ENCODE measurements around the gene CD209.
"Not testable (repeated sequence)": the region's sequence is repeated elsewhere in the genome, so short reads cannot be mapped to it uniquely, and the experiment has no call there.

Gene CD209

GRCh38 chr19:7766535-7766934 is 19.2 kb upstream of the CD209 start:
- FAIRE-seq = no peak

GRCh38 chr19:7765043-7765442 is 17.7 kb upstream of the CD209 start:
- FAIRE-seq = not testable (repeated sequence)

- FAIRE-seq = not testable (repeated sequence)
These were observed 16.8 kb upstream of the CD209 start for GRCh38 chr19:7764157-7764556.

- no peak for FAIRE-seq
These were observed 16.4 kb upstream of the CD209 start for GRCh38 chr19:7763696-7764095.

GRCh38 chr19:7762719-7763293 is 15.5 kb upstream of the CD209 start, which contains the start of gene CLEC4M:
Gene CLEC4M, plus strand, starts transcription at chr19:7763243. Its CDS starts 24 bp downstream, at chr19:7763267.
- FAIRE-seq = no peak

GRCh38 chr19:7759156-7759555 is 11.8 kb upstream of the CD209 start:
- no peak for FAIRE-seq

- FAIRE-seq = no peak
These were observed 10.0 kb upstream of the CD209 start for GRCh38 chr19:7757358-7757757.

- FAIRE-seq = no peak
These were observed 8.9 kb upstream of the CD209 start for GRCh38 chr19:7756258-7756657.

GRCh38 chr19:7751157-7751783 is 3.9 kb upstream of the CD209 start:
- FAIRE-seq = no peak

- FAIRE-seq = no peak
These were observed 1.4 kb upstream of the CD209 start for GRCh38 chr19:7748756-7749155.

- FAIRE-seq = no peak
These were observed 837 bp upstream of the CD209 start for GRCh38 chr19:7748171-7748570.

- not testable (repeated sequence) for FAIRE-seq
These were observed 1.0 kb downstream of the CD209 start for GRCh38 chr19:7746306-7746705.

GRCh38 chr19:7744871-7745650 is 2.3 kb downstream of the CD209 start:
- no peak for FAIRE-seq

GRCh38 chr19:7744199-7744786 is 3.0 kb downstream of the CD209 start:
- no peak for FAIRE-seq

GRCh38 chr19:7743425-7743841 is 3.9 kb downstream of the CD209 start:
- FAIRE-seq = no peak

- no peak for FAIRE-seq
These were observed 4.3 kb downstream of the CD209 start for GRCh38 chr19:7742991-7743390.

GRCh38 chr19:7742575-7742974 is 4.8 kb downstream of the CD209 start:
- no peak for FAIRE-seq

- no peak for FAIRE-seq
These were observed 6.7 kb downstream of the CD209 start for GRCh38 chr19:7740682-7741054.

GRCh38 chr19:7739801-7740681 is 7.3 kb downstream of the CD209 start:
- FAIRE-seq = no peak

GRCh38 chr19:7739211-7739755 is 8.1 kb downstream of the CD209 start:
- no peak for FAIRE-seq

- no peak for FAIRE-seq
These were observed 9.3 kb downstream of the CD209 start for GRCh38 chr19:7738023-7738422.

GRCh38 chr19:7737215-7737614 is 10.1 kb downstream of the CD209 start:
- FAIRE-seq = no peak

Data from G401.6 (cell line).